K562 (cell line): ENCODE data around the gene CREB3L1. TPM values are rescaled to one million over a fixed set of nuclear protein-coding genes. Genes with fewer than 3 reads are reported as not detected.
A peak's percentile ranks its signal among the peaks of the same experiment; 100 is the strongest.

Source experiments
- ARNT ChIP-seq, 2 experiments: fragments of 450-650 bp; IDR thresholded peaks; 2 replicates each; pipeline ENCODE4 v1.6.1; 2016; ENCODE audit warnings: mild to moderate bottlenecking in 1 of 2
- CEBPG ChIP-seq, 3 experiments: fragments of 200-800 bp in 1 of 3; sonication (Bioruptor generic) in 1 of 3; sonication (generic) in 1 of 3; formaldehyde crosslinking in 1 of 3; IDR thresholded peaks in 2 of 3; conservative IDR thresholded peaks in 1 of 3; 2 replicates each; pipeline versions ENCODE4 v1.6.1 to v1.8.0; 2016 to 2022; ENCODE audit warnings: missing compliant biosample characterization in 2 of 3, missing genetic modification characterization in 2 of 3, mild to moderate bottlenecking in 1 of 3, missing genetic modification reagents in 1 of 3
- HNRNPH1 ChIP-seq: fragments of 200-400 bp; formaldehyde crosslinking; optimal IDR thresholded peaks from 2 replicates; pipeline ENCODE3; 2017; ENCODE audit warnings: low read depth, mild to moderate bottlenecking, low read length, moderate library complexity
- LCOR ChIP-seq: sonication (generic); formaldehyde crosslinking; IDR thresholded peaks from 2 replicates; pipeline ENCODE4 v1.8.0; 2022; ENCODE audit warnings: mild to moderate bottlenecking, missing genetic modification reagents
- NBN ChIP-seq: fragments of 450-650 bp; IDR thresholded peaks from 2 replicates; pipeline ENCODE4 v1.6.1; 2016; ENCODE audit warnings: low read depth, mild to moderate bottlenecking
- NFE2L1 ChIP-seq: fragments of 450-650 bp; IDR thresholded peaks from 2 replicates; pipeline ENCODE4 v1.6.1; 2016; ENCODE audit warnings: missing genetic modification characterization, low read depth, mild to moderate bottlenecking, missing compliant biosample characterization, moderate library complexity, borderline replicate concordance
- SMAD2 ChIP-seq: fragments of 150-350 bp; IDR thresholded peaks from 2 replicates; pipeline ENCODE4 v1.6.1; 2014; ENCODE audit warnings: low read depth, mild to moderate bottlenecking, low read length
- polyA plus RNA-seq, 8 experiments: library from polyadenylated mRNA; depleted of rRNA in 4 of 8; stranded (reverse) in 5 of 8; unstranded in 3 of 8; fragments of >200 nt; fragmentation: Nextera tagmentation in 2 of 8; fragmentation: Illumina TruSeq in 1 of 8; extraction: Ambion mirVana in 2 of 8; extraction: Trizol in 1 of 8; gene quantifications; 2 replicates each; pipeline versions ENCODE4 v1.2.1 to v1.2.3, GENCODE V29; 2011 to 2014; ENCODE audit warnings: inconsistent platforms in 1 of 8, missing spikeins in 1 of 8
- total RNA-seq, 7 experiments: library from RNA; depleted of rRNA in 6 of 7; stranded (reverse); fragments of >200 nt in 6 of 7; fragmentation: Illumina TruSeq in 2 of 7; extraction: Trizol in 2 of 7; gene quantifications; 2 replicates each; pipeline versions ENCODE4 v1.2.1 to v1.2.3, GENCODE V29; 2011 to 2021; ENCODE audit warnings: low replicate concordance in 1 of 7
- TF ChIP-seq, protein P1 (sequence below): fragments of 250-450 bp; sonication (Bioruptor Pico); IDR thresholded peaks from 2 replicates; pipeline ENCODE4 v1.9.0; 2021; ENCODE audit warnings: mild to moderate bottlenecking, inconsistent platforms
- TF ChIP-seq, protein P2 (sequence below), 2 experiments: fragments of 450-650 bp in 1 of 2; sonication (generic) in 1 of 2; formaldehyde crosslinking in 1 of 2; IDR thresholded peaks; 2 replicates each; pipeline versions ENCODE4 v1.7.1 to v1.9.0; 2016 to 2022; ENCODE audit warnings: inconsistent platforms in 1 of 2, mild to moderate bottlenecking in 1 of 2, missing genetic modification reagents in 1 of 2
- TF ChIP-seq, protein P3 (sequence below), 2 experiments: fragments of 150-350 bp in 1 of 2; IDR thresholded peaks; 2 replicates each; pipeline ENCODE4 v1.6.1; 2012 to 2016; ENCODE audit warnings: low read depth in 2 of 2, low read length in 2 of 2, mild to moderate bottlenecking in 1 of 2, moderate library complexity in 1 of 2

CREB3L1 gene
- total and polyA plus RNA-seq, 9 of the 15 experiments (the other 6 are each of a cell fraction or from before 2014, with no cell fraction given): 1.2 to 27.6 (median 3.7) TPM

DNA sequence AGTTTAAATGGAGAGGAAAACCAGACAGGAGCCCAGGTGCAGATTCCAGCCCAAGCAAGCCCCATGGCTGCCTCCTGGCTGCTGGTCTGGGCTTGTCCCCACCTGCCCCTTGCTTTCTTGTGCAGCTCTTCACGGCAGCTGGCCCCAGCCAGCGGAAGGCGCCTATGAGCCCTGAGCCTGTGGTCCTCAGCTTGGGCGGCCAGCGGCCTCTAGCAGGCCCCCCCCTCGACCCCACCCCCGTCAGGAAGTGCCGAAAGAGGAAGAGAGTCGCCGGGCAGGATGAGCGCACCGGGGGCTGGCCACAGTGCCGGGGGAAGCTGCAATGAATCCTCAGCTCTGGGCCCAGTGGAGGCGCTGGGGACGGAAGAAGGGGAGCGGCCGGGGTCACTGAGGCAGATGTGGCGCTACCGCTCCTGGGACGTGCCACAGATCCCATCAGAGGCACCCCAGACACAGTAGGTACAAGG lies 67.7 kb downstream of the CREB3L1 start (continued):
- TF ChIP-seq, protein P1, sequence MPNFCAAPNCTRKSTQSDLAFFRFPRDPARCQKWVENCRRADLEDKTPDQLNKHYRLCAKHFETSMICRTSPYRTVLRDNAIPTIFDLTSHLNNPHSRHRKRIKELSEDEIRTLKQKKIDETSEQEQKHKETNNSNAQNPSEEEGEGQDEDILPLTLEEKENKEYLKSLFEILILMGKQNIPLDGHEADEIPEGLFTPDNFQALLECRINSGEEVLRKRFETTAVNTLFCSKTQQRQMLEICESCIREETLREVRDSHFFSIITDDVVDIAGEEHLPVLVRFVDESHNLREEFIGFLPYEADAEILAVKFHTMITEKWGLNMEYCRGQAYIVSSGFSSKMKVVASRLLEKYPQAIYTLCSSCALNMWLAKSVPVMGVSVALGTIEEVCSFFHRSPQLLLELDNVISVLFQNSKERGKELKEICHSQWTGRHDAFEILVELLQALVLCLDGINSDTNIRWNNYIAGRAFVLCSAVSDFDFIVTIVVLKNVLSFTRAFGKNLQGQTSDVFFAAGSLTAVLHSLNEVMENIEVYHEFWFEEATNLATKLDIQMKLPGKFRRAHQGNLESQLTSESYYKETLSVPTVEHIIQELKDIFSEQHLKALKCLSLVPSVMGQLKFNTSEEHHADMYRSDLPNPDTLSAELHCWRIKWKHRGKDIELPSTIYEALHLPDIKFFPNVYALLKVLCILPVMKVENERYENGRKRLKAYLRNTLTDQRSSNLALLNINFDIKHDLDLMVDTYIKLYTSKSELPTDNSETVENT: no peak
- TF ChIP-seq HNRNPH1: no peak
- TF ChIP-seq ARNT (IDR thresholded peaks at IDR 0.05): no peak
- TF ChIP-seq LCOR (CRISPR knock-in tag): no peak
- TF ChIP-seq SMAD2: no peak
- TF ChIP-seq, protein P2, sequence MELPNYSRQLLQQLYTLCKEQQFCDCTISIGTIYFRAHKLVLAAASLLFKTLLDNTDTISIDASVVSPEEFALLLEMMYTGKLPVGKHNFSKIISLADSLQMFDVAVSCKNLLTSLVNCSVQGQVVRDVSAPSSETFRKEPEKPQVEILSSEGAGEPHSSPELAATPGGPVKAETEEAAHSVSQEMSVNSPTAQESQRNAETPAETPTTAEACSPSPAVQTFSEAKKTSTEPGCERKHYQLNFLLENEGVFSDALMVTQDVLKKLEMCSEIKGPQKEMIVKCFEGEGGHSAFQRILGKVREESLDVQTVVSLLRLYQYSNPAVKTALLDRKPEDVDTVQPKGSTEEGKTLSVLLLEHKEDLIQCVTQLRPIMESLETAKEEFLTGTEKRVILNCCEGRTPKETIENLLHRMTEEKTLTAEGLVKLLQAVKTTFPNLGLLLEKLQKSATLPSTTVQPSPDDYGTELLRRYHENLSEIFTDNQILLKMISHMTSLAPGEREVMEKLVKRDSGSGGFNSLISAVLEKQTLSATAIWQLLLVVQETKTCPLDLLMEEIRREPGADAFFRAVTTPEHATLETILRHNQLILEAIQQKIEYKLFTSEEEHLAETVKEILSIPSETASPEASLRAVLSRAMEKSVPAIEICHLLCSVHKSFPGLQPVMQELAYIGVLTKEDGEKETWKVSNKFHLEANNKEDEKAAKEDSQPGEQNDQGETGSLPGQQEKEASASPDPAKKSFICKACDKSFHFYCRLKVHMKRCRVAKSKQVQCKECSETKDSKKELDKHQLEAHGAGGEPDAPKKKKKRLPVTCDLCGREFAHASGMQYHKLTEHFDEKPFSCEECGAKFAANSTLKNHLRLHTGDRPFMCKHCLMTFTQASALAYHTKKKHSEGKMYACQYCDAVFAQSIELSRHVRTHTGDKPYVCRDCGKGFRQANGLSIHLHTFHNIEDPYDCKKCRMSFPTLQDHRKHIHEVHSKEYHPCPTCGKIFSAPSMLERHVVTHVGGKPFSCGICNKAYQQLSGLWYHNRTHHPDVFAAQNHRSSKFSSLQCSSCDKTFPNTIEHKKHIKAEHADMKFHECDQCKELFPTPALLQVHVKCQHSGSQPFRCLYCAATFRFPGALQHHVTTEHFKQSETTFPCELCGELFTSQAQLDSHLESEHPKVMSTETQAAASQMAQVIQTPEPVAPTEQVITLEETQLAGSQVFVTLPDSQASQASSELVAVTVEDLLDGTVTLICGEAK (IDR thresholded peaks at IDR 0.05): peak; percentile 28; the same call in 1 of the 2 replicates
- TF ChIP-seq, protein P2 (CRISPR knock-in tag; IDR thresholded peaks at IDR 0.05): no peak
- TF ChIP-seq, protein P3, sequence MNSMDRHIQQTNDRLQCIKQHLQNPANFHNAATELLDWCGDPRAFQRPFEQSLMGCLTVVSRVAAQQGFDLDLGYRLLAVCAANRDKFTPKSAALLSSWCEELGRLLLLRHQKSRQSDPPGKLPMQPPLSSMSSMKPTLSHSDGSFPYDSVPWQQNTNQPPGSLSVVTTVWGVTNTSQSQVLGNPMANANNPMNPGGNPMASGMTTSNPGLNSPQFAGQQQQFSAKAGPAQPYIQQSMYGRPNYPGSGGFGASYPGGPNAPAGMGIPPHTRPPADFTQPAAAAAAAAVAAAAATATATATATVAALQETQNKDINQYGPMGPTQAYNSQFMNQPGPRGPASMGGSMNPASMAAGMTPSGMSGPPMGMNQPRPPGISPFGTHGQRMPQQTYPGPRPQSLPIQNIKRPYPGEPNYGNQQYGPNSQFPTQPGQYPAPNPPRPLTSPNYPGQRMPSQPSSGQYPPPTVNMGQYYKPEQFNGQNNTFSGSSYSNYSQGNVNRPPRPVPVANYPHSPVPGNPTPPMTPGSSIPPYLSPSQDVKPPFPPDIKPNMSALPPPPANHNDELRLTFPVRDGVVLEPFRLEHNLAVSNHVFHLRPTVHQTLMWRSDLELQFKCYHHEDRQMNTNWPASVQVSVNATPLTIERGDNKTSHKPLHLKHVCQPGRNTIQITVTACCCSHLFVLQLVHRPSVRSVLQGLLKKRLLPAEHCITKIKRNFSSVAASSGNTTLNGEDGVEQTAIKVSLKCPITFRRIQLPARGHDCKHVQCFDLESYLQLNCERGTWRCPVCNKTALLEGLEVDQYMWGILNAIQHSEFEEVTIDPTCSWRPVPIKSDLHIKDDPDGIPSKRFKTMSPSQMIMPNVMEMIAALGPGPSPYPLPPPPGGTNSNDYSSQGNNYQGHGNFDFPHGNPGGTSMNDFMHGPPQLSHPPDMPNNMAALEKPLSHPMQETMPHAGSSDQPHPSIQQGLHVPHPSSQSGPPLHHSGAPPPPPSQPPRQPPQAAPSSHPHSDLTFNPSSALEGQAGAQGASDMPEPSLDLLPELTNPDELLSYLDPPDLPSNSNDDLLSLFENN (IDR thresholded peaks at IDR 0.05; ENCODE audit: low read depth in 2 of 2, low read length in 2 of 2): no peak
- TF ChIP-seq NBN: no peak
- no peak; the same call in 1 of the 2 replicates for TF ChIP-seq CEBPG (CRISPR knock-in tag; IDR thresholded peaks at IDR 0.05)
- no peak for TF ChIP-seq CEBPG (tag; conservative IDR thresholded peaks at IDR 0.05 in 1 of 2, IDR thresholded peaks at IDR 0.05 in 1 of 2)
- TF ChIP-seq NFE2L1: no peak
